NCI-H2107 treated with DMSO at 0.1 percent for 48 hours (cell line): ENCODE measurements around the gene KRTAP4-12.
"Not testable (repeated sequence)": the region's sequence is repeated elsewhere in the genome, so short reads cannot be mapped to it uniquely, and the experiment has no call there.

Experiments
- DNase-seq: peaks from one replicate; lab custom pipeline; 2025; ENCODE audit not compliant: unreplicated experiment; lab: John Stamatoyannopoulos, UW

Gene KRTAP4-12

DNA sequence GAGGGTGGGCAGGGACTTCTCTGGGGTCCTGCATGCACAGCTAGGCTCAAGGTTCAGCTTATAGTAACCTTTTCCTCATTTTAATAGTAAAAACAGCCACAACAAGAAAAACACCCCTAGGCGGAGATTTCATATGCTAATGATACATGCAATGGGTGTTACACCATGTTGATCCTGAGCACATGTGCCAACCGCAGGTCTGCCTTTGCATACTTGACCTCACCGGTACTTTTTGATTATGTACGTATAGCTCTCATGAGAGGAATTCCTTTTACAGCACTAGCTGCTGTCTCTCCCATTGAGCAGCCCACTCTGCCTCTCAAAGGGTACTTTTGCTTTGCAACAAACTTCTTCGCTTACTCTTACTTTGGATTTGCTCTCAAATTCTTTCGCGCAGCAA lies 27.9 kb downstream of the KRTAP4-12 start:
- no peak for DNase-seq

DNA sequence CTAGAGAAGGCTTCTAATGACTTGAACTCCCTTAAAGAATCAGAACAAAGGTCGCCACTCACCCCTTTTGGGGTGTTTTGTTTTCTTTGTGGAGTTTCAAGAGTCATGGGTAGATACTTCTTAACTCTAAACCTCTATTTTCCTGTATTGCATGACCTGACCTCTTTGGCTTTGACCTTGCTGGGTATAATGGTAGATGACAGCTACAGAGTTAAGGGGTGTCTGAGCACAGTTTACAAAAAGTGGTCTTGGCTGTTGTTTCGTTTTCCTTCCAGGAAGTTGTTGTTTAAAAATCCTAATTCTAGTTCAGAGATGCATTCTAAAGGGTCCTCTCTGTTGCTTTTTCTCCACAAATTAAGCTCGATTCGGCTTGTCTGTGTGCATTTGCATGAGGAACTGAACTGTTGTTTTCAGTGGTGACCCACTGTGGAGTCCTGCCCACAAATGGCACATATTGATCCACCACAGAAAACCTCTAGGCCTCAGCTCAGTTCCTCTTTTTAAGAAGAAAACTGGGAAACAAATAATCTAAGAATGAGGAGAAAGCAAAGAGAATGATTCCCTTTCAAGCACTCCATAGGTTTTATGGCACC lies 35.1 kb downstream of the KRTAP4-12 start:
- DNase-seq: not testable (repeated sequence)

DNA sequence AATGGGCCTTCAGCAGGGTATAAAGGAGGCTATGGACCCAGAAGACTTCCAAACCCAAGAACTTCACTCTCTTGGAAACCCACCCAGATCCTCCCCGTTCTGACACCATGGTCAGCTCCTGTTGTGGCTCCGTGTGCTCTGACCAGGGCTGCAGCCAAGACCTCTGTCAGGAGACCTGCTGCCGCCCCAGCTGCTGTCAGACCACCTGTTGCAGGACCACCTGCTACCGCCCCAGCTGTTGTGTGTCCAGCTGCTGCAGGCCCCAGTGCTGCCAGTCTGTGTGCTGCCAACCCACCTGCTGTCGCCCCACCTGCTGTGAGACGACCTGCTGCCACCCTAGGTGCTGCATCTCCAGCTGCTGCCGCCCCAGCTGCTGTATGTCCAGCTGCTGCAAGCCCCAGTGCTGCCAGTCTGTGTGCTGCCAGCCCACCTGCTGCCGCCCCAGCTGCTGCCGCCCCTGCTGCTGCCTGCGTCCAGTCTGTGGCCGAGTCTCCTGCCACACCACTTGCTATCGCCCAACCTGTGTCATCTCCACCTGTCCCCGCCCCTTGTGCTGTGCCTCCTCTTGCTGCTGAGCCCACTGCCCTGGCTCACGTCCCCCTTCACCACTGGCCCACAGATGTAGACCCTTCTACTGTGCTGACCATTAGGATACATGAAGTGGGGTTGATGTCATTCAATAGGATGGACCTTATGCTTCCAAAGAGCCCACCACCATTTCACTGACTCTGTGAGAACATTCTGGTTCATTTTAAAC lies 39.7 kb downstream of the KRTAP4-12 start, which contains the start of gene KRTAP4-7:
Gene KRTAP4-7 (plus strand): TSS at position 51 of the 757 bp plus-strand sequence. CDS start 57 bp downstream, at position 108.
- DNase-seq: not testable (repeated sequence)

DNA sequence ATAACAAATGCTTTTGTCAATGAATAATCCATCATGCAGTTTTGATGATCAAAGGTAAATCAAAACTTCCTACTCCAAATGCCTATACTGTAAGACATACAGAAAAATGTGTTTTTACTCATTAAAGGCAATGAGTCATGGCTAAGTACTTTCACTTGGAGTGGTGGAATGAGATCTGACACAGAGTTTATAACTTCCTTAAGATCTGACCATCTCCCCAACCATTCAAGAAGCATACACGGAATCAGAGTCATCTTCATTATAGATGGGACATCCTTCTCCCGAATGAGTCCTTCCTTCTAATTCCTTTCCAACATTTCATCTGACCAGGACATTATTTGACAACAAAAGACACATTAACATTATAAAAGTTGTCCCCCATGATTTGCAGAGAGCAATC lies 40.6 kb downstream of the KRTAP4-12 start:
- not testable (repeated sequence) for DNase-seq

DNA sequence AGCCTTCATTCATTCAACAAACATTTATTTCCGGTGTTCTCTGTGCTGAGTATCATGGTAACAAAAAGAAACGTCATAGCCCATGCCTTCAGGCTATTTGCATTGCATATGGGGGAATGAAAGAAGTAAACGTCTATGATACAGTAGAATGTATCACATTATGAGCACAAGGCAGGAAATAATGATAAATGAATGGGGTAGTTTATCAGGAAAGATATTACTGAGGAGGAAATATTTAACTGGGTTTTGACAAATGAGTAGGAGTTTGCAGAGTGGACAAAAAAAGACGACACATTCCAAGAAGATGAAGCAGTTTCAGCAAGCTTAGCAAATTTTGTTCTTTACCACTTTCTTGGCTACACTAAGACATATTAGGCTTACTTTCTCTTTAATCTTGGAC lies 41.4 kb downstream of the KRTAP4-12 start:
- no peak for DNase-seq

DNA sequence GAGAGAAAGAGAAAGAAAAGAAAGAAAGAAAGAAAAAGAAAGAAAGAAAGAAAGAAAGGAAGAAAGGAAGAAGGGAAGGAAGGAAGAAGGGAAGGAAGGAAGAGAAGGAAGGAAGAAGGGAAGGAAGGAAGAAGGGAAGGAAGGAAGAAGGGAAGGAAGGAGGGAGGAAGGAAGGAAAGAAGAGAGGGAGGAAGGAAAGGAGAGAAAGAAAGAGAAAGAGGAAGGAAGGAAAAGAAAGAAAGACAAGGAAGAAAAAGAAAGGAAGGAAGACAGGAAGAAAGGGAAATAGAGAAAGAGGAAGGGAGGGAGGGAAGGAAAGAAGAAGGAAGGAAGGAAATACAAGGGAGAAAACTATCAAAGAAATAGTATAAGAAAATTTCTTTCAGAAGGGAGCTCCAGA lies 47.2 kb downstream of the KRTAP4-12 start:
- no peak for DNase-seq

DNA sequence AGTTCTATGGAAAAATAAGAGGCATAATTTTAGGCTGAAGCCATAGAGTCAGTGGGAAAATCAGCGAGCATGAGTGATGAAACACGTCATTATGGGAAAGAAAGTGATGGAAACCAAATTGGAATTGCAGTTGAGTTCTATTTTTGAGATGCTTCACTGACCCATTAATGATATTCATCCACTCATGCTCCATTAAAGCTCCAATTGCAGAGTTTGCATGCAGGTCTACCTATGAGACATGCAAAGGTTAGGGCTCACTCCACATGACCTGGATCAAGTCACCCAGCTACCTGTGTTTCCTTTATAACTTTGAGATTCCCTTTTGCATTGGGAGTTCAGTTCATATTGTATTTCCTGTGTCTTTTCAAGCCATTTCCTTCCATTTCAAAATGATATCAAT lies 50.3 kb downstream of the KRTAP4-12 start:
- DNase-seq: no peak
